WERI-Rb-1 (cell line): ENCODE results near the gene ARHGEF12.

ENCODE experiments used
- DNase-seq: peaks from one replicate; pipeline ENCODE4 v3.0.0-alpha.2; 2020
- H3K27ac ChIP-seq: fragments of 250-450 bp; sonication (Bioruptor Pico); 2 replicates; pipeline ENCODE4 v1.5.1; 2020; ENCODE audit warnings: mild to moderate bottlenecking, moderate library complexity
- H3K27me3 ChIP-seq: fragments of 250-450 bp; sonication (Bioruptor Pico); 2 replicates; pipeline ENCODE4 v1.5.1; 2021; ENCODE audit warnings: mild to moderate bottlenecking, low read depth, moderate library complexity; ENCODE audit not compliant: insufficient read depth, severe bottlenecking
- H3K36me3 ChIP-seq: fragments of 250-450 bp; sonication (Bioruptor Pico); 2 replicates; pipeline ENCODE4 v1.5.1; 2020; ENCODE audit warnings: mild to moderate bottlenecking, moderate library complexity
- H3K4me3 ChIP-seq: 2 replicates; pipeline ENCODE4 v1.5.1; 2011; ENCODE audit warnings: low read depth, mild to moderate bottlenecking, control low read depth, low read length
- H3K9me3 ChIP-seq: fragments of 250-450 bp; sonication (Bioruptor Pico); 2 replicates; pipeline ENCODE4 v1.5.1; 2021; ENCODE audit warnings: mild to moderate bottlenecking, moderate library complexity; ENCODE audit not compliant: severe bottlenecking
- CTCF ChIP-seq: IDR thresholded peaks from 2 replicates; pipeline ENCODE4 v1.5.1; 2011; ENCODE audit warnings: low read depth, mild to moderate bottlenecking, control low read depth, inconsistent platforms, low read length

The ARHGEF12 gene

GRCh38 chr11:120338107-120338933 lies 2.1 kb downstream of the ARHGEF12 start:
- H3K4me3 ChIP-seq, result peak overlapping the region; percentile 98
- no peaks in the 10 kb centered on the region for H3K27me3 ChIP-seq
- no peak for DNase-seq
- no peak for TF ChIP-seq CTCF
- H3K9me3 ChIP-seq, result no peaks in the 10 kb centered on the region
- H3K27ac ChIP-seq, result no peak overlapping the region
- peaks cover 3% of the 10 kb centered on the region; the same call in 1 of the 2 replicates for H3K36me3 ChIP-seq

- H3K27ac ChIP-seq, result no peak overlapping the region
- no peak for DNase-seq
- H3K27me3 ChIP-seq, result no peaks in the 10 kb centered on the region
- no peak for TF ChIP-seq CTCF
- H3K9me3 ChIP-seq, result no peaks in the 10 kb centered on the region
- peaks cover 3% of the 10 kb centered on the region; the same call in 1 of the 2 replicates for H3K36me3 ChIP-seq
- no peak overlapping the region for H3K4me3 ChIP-seq
Measured at GRCh38 chr11:120339394-120339890, 3.2 kb downstream of the ARHGEF12 start.

- Histone ChIP-seq H3K9me3 (no peaks in the 10 kb centered on the region), H3K27ac (no peak overlapping the region), H3K27me3 (no peaks in the 10 kb centered on the region), H3K36me3 (peaks cover 3% of the 10 kb centered on the region; the same call in 1 of the 2 replicates), H3K4me3 (no peak overlapping the region)
- no peak for DNase-seq
- TF ChIP-seq CTCF, result no peak
Measured at GRCh38 chr11:120340529-120340928, 4.3 kb downstream of the ARHGEF12 start.

GRCh38 chr11:120342226-120342625 lies 6.0 kb downstream of the ARHGEF12 start:
- H3K4me3 ChIP-seq, result no peak overlapping the region
- H3K27me3 ChIP-seq, result no peaks in the 10 kb centered on the region
- H3K36me3 ChIP-seq, result no peaks in the 10 kb centered on the region
- no peaks in the 10 kb centered on the region for H3K9me3 ChIP-seq
- no peak for DNase-seq
- H3K27ac ChIP-seq, result no peak overlapping the region
- TF ChIP-seq CTCF, result no peak

GRCh38 chr11:120342678-120343077 lies 6.5 kb downstream of the ARHGEF12 start:
- Histone ChIP-seq H3K36me3 (no peaks in the 10 kb centered on the region), H3K9me3 (no peaks in the 10 kb centered on the region), H3K4me3 (no peak overlapping the region), H3K27me3 (no peaks in the 10 kb centered on the region), H3K27ac (no peak overlapping the region)
- DNase-seq, result no peak
- no peak for TF ChIP-seq CTCF
